GM18861 (cell line): ENCODE measurements around the gene ANKS1B.

Experiments
- ATAC-seq: cut with Tn5 transposase; IDR thresholded peaks from one replicate; pipeline ENCODE4 v1.9.1; 2021; ENCODE audit not compliant: unreplicated experiment

ANKS1B gene

DNA sequence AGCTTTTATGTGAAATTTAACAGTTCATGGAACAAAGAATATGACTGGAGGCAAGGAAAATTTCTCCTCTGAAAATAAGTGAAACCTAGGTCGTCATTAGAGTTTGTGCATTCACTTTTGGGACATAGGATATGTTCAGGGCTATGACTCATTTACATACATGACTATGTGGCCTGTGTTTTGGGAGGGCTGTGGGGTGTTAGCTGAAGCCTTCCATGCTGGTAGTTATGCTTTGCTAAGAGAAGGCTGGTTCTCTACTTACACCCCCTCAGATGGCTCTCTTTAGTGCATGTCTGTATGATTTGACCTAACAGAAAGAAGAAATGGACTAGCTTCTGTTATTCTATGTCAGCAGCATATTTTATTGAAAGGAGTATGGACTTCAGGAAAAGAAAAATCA is 753.7 kb downstream of the ANKS1B start:
- ATAC-seq, result no peak

DNA sequence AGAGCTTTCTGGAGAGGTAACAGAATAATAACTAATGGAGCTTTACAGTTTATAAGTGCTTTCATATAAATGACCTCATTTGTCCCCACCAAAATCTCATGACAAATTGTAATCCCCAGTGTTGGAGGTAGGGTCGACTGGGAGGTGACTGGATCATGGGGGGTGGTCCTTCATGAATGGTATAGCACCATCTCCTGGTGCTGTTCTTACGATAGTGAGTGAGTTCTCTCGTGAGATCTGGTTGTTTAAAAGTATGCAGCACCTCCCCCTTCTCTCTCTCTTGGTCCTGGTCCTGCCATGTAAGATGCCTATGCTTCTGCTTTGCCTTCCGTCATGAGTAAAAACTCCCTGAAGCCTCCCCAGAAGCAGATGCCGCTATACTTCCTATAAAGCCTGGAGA is 760.5 kb downstream of the ANKS1B start:
- no peak for ATAC-seq

DNA sequence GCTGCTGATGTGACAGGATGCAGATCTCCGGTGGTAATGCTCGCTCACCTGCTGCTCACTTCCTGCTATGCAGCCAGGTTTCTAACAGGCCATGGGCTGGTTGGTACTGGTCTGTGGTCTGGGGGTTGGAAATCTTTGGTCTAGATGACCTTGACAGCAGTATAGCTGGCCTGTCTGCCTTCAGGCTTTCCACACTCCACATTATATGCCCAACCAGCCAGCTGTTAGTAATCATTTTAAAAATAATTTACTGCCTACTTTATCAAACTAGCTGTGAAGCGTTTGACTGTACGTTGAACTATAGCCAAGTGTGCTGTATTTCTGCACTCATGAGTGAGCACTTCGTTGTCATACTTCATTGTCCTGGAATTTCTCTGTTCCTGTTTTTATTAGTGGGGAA is 761.2 kb downstream of the ANKS1B start:
- ATAC-seq, result no peak

DNA sequence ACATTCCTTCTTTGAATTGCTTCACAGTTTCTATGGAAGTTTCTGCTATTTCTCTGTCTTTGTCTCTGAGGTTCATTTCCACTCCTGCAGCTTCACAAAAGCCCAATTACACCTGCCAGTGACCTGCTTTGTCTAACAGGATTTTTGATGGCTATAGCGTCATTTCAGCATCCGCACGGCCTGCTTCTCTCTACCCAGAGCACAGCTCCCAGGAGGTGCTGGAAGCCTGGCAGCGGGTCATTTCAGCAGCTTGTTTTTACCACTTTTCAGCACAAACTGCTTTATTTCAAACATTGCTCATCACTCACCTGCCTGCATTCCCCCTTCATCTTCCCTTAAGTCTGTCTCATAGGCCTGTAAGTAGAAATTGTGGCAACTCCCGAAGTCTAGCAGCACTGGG is 771.7 kb downstream of the ANKS1B start:
- ATAC-seq, result no peak

DNA sequence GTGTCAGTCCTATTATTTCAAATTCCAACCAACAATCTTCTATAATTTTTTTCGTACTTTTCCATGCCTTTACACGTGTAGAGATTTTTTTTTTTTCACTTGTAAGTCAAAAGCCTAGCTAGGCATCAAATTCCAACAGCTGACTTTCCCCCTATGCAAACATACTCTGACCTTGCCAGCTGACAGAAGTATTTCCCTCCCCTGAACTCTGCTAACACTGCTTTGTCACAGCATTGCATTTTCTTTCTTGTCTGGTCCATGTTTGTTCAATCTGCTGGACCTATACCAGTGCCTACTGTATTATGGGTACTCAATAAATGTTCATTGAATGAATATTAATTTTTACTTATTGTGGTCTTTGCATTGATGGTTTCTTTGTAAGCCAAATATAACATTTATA is 772.5 kb downstream of the ANKS1B start:
- ATAC-seq, result no peak

DNA sequence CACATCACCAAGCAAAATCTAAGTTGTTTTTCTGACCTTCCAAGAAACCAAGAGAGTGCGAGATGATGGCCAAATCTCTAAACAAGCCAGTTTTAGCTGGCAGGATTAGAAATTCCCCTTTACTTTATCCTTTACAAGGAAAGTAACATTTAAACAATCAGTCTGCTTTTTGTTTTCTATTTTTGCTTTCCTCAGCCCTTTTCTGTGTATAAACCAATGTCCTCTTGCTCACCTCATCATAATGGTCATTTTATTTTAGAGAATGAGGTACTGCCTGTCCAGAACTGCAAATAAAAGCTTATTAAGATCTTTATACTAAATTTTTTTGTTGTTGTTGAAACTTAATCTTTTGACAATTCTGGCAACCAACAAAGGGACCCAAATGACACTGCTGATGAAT is 779.6 kb downstream of the ANKS1B start:
- ATAC-seq, result no peak

DNA sequence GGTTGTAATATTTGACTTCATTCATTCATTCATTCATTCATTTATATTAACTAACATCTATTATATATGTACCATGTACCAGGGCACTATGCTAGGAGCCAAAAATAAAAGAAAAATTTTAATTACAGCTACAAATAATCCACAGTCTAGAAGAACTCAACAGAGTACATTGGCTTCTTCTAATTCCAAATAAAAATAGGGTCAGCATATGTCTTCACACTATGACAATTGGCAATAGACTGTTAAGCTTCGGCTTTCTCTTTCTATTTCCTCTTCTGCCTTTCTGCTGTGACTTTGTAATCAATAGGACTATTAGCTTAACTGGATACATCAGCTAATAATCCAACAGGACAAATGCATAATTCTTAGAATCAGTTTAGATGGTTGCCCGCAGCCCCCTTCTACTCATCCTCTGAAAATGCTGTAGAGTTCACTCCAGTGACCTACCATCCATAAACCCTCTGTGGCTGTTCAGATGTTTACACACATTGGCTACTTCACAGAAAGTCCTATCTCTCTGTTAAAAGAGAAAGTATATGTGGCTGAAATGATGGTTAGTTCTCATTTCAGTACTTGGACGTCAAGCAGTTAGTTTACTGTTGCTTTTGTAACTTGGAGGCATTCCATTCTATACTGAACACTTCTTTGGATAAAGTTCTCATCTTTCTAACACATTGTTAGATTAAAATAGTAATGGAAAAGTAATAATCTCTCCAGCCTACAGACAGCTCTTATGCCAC is 782.7 kb downstream of the ANKS1B start:
- ATAC-seq, result no peak

DNA sequence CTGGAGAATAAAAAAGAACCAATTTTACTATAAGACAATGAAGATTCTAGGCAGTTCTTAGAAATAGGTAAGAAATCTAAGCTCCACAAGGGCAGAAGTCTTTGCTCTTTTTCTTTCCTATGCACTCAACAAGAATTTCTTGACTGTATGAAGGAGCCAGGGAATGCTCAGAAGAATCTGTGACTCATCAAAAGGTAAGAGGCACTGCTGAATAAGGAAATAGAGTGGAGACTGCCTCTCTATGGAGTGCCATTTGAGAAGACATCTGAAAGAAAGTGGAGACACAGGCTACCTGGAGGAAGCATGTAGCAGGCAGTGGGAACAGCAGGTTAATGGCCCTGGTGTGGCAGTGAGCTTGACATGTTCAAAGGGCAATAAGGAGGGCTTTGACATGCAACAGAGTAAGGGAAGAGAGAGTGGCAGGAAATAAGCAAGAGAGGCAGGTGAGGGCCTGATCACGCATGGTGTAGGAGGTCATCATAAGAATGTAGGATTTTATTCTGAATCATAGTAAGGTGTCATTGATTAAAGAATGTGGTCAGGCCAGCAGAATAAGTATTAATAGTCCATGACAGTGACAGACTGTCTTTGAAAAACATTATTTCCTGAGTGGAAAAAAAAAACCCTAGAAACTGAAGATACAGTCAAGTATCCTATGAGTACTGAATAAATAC is 783.9 kb downstream of the ANKS1B start:
- no peak for ATAC-seq

DNA sequence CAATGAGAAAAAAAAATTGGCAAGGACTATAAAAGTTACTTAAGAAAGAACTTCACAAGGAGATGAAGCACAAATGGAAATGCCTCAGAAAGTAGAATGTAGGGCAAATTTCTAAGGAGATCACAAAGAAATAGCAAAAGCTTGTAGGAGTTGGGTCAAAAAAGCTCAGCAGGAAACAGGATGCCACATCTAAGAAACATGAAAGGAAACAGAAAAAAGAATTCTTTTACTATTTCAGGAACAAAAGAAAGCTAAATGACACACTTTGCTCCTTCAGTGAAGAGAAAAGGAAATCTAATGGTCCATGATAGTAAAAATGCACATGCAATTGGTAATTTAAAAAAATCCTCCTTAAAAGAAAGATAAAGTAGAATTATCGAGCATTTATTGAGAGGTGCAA is 789.3 kb downstream of the ANKS1B start:
- ATAC-seq, result no peak

DNA sequence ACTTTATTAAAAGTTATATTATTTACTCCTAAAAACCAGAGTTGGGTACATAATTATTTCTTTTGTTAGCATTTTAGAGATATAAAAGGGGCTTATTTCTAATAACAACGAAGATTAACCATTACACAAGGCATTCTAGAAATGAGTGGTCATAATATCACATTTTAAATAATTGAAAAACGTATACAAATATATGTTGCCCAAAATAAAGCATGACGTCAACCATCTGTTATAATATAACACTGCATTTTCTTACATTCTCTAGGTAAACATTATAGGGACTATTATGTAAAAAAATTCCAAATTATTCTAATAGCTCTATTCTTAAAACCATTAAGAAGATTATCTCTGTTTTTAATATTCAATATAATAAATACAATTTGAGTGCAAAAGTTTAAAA is 792.2 kb downstream of the ANKS1B start:
- ATAC-seq, result no peak

DNA sequence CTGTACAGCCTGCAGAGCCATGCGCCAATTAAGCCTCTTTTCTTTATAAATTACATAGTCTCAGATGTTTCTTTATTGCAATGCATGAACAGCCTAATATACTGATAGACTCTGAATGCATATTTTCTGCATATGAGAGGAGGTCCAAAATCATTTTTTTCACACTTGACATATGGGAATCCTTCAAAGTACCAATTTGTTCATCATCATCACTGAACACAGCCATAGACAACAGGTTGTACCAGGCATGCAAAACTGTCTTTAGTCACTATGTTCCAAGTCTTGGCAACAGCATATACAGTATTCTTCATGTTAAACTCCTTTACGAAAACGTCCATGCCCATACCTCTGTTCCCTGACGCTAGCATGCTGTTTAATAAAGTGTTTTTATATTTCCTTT is 807.9 kb downstream of the ANKS1B start:
- ATAC-seq, result no peak

DNA sequence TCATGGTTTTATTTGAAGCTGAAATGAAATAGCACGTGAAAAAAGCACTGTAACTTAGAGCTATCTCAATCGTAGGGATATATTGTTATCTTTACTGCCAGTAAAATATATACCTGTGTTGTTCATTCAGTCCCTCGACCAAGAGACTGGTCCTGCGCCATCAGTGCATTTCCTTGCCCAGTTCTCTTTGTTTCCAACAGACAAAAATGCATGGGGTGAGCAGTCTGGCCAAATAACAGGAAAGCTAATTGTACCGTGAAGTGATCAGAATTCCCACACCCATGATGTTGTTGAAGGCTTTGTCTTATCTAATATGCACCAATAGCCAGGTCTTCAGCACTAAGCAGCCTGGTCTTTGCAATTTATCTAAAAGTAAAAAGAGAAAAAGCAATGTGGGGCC is 814.3 kb downstream of the ANKS1B start:
- no peak for ATAC-seq

DNA sequence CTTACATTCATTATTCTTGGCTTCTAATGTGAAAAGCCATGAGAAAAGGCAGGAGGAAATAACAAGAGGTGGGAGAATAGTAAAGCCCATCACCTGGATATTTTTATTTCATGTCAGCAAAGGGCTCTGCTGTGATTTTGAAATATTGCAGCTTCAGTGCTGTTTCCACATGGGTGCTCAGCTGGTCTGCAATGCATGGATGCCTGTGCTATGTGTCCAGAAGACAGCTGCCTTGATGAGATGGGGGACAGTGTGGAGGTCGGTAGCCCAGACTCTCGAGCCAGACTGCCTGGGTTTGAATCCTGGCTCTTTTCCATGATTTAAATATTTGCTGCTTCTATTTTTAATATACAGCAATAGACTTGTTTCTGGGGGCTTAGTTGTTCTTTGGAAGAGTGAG is 814.7 kb downstream of the ANKS1B start:
- ATAC-seq, result no peak

DNA sequence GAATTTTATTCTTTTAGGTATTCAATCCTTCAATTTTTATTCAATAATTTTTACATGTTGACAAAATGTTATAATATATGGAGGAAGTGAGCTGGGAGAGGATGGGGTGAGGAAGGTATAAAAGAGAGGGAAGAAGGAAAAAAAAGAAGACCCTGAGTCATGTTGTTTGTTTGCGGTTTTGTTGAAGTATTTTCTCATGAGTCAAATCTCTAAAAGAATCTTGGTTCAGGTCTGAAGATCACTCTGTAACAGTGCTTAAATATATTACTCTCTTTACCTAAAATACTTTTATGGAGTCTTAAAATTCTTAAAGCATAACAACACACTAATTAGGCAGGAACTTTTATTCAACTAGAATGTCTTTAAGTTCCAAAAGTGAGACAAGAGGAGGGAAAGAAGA is 826.8 kb downstream of the ANKS1B start:
- no peak for ATAC-seq

DNA sequence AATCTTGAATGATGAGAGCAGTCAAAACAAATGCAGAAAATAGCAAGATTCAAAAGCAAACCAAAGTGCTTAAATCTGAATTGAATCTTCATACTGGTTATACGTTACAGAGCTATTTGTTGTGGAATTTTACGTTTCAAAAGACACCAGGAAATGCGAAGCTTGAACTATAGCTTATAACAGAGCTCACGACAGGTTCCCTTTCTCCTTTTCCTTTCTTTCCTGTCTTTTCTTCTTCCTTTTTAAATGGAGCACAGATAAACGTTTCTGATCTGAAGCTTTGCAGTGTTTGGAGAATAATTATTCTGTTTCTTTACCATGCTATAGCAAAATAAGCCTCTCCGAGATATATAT is 829.8 kb downstream of the ANKS1B start:
- no peak for ATAC-seq

DNA sequence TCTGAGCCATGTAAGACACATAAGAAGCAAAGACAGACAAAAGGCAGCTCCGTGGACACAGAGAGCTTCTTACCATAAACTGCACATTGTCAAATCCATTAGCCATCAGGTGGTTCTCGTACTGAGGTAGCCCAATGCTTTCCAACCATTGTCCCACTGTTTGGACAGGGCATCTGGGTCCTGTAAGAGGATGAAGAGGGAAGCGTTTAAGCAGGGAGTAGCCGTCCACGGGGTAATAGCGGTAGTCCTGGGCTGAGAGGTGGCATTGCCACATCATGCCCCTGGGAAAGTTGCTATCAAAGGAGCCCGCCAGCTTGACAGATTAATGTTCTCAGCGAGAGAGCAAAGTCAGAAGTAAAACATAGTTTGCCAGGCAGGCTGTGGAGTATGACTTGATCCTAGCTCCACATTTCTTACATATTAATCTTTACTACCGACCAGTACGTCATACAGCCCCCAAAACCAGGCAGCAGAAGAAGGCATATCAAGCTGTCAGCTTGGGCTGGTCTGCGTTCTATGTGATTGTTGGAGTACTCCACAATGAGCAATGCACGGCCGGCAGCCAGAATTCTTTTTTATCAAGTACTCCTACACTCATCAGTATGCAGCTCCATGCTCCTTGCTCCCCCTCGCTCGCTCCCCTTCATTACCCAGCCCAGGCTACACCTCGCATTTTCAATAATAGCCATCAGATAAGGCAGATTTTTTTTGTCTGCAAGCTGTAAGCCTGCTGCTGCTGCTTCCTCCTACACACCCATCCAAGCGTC is 830.3 kb downstream of the ANKS1B start:
- no peak for ATAC-seq

DNA sequence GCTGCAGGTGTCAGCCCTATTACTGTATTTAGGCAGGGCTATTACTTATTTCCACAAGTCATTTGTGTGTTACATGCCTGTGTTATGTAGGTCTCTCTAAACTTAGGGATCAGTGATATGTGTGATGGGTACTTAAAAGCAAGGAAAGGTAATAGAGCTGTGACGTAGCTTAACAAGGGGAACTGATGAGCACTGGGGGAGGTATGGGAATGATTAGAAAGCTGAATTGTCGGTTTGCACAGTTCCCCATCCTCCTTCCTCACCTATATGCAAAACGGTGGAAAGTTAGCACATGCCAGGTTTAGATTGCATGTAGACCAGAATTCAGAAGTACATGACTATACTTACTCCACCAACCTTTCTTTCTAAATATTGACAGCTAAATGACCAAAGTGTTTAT is 831.4 kb downstream of the ANKS1B start:
- no peak for ATAC-seq

DNA sequence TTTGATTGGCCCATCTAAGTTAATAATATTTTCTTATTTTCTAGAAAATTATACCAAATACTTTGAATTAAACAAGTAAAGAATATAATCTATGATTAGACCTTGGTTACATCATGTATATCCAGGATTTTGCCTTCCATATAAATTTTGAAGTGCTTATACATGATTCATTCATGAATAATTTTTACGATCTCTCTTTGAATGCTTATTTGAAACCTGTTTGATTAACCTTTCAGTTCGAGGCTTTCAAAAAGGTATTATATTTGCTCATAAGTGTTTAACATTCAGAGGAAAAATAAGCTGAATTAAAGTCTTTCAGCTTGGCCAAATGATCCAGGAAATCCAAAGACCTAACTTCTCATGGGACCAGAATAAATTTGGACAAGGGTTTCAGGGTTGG is 832.4 kb downstream of the ANKS1B start:
- ATAC-seq, result no peak

DNA sequence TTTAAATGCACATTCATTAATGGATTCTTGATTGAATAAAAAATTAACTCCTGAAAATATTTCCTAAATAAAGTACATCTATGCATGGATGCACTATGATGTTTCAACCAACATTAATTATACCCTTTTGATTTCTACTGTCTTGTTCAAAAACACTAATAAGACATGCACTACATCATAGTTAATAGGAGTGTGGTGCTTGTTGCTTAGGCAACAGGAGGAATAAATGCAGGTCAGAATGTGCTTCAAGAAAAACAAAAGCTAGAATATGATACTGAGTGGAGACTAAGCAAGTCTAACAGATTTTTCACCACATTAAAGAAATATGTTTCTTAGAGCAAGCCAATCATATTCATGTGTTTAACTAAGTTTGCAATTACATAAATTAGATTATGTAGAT is 833.0 kb downstream of the ANKS1B start:
- no peak for ATAC-seq

DNA sequence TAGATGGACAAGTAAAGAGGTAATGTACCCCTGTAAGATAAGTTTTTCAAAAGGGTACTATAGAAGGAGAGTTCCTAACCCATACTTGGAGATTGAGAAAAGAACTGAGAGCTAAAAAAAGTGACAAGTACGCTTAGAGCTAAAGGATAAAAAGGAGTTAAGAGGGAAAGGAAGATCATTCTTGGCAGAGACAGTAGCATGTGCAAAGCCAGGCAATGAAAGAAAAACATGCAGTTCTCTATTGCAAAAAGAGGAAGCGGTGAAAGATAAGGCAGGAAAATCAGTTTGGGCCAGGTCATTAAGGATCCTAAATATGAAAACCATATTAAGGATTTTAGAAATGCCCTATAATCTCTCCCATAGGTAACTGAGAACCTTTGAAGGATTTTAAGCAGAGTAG is 837.6 kb downstream of the ANKS1B start:
- ATAC-seq, result no peak

DNA sequence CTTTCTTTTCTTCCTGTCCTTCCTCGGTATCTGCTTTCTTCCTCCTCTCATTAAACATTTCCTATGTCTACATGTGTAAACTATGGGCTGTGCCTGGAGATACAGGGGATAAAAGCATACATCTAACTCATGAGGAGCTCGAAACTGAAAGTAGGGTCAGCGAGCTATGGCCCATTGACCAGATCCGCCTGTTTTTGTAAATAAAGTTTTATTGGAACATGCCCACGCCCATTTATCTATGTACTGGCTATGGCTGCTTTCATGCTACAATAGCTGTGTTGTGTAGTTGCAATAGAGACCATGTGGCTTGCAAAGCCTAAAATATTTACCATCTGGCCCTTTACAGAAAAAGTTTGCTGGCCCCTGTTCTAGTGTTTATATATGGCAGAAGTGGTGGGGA is 838.0 kb downstream of the ANKS1B start:
- no peak for ATAC-seq

DNA sequence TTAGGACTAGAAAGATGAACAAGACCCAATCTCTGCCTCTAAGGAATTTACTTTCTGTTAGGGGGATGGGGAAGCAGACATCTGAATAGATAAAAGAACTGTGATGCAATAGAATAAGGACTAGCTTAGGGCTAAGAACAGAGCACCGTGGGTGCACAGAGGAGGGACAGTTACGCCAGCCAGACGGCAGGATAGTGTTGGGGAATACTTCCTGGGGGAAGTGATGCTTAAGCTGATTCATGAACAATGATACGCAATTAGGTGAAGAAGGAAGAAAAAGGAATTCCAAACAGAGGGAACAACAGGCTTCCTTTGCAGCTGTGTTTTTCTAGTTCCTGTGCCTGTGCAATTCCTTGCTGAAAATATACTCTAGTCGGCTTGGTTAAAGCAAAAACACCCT is 838.6 kb downstream of the ANKS1B start:
- ATAC-seq, result no peak
